GM19452 (cell line): ENCODE results near the gene PTPN5.
A peak's percentile ranks its signal among the peaks of the same experiment; 100 is the strongest.

Experiments
- ATAC-seq: cut with Tn5 transposase; IDR thresholded peaks from one replicate; pipeline ENCODE4 v1.9.1; 2021; ENCODE audit not compliant: unreplicated experiment

PTPN5 gene

DNA sequence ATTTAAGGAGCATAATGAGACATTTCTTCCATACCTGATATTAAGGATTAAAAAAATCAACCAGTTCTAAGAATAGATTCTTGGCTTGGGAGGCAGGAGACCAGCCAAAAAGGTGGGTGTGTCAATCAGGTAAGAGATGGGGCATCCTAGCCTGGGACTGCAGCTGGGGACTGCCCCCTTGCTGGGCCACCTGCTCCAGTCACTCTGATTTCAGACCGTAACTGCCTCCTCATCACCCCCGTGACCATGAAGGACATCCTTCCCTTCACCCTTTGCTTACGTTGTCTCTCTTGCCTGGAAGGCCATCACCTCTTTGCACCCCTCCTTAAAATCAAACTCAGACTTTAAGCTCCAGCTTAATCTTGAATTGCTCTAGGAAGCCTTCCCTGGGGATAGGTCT is 17.9 kb downstream of the PTPN5 start:
- ATAC-seq, result no peak

DNA sequence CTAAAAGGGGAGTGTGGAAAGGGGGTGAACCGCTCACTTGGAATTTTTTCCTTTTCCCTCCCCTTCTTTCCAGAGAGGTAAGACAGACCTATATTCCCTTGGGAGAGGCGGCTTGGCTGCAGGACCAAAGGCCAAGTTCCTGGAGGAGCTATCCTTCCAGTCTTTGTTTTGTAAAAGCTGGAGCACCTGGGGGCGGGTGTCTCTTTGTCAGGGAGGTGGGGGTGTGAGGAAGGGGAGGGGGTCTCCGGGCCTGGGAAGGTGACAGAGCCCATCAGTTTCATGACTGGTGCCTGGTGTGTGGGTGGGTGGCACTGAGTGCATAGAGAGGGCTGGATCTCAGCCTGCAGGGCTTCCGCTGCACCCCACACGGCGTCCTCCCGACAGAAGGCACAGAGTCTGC is 18.5 kb downstream of the PTPN5 start:
- ATAC-seq, result no peak

DNA sequence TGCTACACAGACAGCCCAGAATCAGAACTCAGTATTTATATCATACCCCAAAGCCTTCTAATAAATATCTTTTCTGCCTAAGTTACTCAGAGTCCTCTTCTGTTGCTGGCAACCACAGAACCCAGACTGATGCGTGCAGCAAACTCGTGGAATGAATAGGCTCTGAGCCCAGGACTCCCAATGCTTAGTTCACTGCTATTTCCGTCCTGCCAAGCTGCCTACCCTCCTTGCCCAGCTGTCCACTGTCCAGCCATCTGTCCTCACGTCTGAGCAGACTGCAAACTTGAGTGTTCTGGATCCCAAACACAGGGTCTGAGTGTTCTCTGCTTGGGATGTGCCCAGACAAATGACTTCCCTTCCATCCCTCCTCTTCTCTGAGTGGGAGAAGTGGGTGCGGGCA is 19.4 kb downstream of the PTPN5 start:
- no peak for ATAC-seq

DNA sequence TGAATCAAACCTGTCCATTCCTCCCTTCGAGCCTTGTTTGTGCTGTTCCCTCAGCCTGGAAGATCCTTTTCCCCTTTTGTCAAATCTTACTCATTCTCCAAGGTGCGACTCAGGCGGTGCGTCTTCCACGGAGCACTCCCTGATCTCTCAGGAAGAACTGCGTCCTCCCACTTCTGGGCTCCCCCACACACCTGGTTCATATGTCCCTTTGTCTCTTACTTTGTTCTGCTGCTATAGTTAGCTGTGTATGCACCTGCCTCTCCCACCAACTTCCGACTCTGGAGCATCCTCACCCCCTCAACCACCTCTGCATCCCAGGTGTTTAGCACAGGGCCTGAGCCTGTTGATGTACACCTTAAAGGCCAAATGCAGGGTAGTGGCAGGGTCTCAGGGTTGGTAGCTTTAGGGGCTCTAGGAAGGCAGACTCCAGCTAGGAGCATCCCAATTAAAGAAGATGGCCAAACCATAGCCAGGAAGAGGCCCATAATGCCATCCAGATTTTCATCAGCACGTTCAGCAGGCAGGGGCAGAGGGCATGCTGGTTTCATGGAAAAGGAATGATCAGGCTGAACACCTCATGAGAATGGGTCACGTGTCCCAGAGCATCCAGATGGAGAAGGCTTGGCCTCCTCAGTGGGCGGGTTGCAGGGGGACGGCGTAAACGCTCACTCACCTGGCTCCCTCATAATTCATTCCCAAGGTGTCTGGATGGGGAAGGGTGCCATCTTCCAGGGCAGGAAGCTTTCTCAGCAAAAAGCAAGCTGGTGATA is 20.1 kb downstream of the PTPN5 start:
- ATAC-seq, result no peak

DNA sequence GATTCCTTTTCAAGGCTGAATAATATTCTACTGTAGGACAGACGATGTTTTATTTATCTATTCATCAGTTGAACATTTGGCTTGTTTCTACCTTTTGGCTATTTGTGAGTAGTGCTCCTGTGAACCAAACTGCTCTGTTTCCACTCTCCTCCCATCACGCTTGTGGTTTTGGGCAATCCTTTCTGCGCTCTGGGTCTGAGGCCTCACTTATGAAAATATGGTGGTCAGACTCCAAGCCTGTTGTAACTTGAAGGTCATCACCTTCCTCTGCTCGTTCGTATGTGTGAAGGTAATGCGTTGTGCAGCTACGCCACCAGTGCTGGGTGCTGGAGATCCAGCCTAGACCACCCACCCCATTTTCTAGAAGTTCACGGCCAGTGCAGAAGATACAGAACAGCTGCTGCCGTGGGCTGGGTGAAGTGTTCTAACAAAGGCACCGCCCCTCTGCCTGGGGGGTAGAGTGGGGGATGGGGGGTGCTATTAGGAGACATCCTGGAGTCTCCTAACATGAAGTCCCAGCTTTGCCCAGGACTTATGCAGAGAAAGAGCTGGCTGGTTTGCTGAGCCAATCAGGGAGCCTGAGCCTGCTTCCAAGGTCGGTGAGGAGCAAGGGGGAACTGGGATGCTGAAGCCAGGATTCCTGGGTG is 21.0 kb downstream of the PTPN5 start:
- no peak for ATAC-seq

DNA sequence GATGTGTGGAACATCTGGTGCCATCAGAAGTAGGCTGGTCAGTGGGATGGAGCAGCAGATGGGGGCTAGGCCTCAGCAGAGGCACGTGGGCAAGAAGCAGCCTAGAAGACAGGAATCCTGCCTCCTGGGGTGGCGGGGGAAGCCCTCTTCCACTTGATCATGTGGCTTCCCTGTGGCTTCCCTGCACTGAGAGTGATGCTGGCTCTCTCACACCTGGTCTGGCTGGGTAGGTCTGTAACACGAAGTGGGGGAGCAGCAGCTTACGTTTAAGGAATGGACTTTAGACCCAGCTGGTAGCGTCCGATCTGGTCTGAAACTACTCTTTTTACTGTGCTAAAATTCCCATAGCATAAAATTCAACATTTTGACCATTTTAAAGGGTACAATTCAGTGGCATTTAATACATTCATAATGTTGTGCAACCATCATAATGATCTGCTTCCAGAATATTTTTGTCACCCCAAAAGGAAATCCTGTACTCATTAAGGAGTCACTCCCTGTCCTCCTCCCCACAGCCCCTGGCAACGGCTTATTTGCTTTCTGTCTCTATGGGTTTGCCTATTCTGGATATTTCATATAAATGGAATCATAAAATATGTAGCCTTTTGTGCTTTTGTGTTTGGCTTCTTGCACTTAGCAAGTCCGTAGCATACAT is 21.7 kb downstream of the PTPN5 start:
- ATAC-seq, result peak; percentile 68

DNA sequence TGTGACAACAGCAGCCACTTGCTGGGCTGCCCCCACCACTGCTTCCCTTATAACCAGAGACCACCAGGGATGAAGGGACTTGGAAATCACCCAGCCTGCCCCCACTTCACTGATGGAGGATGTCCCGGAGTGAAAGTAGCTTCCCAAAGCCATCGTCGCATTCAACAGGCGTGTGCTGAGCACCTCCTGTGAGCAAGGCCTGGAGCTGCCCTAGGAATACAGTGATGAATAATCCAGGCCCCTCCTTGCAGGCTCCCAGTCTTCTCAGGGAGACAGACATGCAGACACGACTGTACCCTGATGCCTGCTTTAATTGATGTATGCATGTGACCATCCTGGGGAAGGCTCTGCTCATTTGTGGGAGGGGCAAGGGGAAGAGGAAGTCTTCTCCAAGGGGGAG is 22.6 kb downstream of the PTPN5 start:
- no peak for ATAC-seq

DNA sequence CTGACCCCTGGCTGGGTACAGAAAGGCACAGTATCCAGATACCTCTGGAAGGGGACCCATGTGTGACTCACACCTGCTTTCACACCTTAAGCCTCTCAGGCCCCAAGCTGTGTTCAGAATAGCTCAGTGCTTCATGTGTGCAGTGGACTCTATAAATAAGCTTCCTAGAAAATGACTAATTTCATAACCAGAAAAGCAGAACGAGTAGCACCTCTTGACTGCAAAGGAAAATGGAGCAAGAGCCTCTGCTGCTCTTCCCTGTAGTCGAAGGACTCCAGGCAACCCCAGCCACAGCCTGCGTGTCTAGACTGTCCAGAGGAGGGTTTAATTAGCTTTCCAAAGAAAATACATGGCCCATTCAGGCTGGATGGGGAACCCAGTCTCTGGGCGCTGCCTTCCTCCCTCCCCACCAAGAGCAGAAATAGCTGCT is 23.1 kb downstream of the PTPN5 start:
- peak; percentile 79 for ATAC-seq

DNA sequence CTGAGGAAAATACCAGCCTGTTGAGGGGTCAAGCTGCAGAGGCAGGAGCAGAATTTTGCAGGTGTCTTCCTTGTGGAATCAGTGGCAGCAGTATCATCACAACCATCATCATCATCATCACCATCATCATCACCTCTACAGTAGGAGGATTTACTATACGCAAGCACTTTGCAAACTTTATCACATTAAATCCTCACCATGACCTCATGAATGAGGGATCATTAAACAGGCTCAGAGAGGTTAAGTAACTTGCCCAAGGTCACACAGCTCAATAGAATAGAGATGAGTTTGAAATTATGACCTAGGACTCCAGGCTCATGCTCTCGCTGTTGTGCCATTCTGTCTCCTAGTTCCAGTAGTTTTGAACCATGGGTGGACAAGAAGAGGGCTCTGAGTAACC is 25.6 kb downstream of the PTPN5 start:
- no peak for ATAC-seq

DNA sequence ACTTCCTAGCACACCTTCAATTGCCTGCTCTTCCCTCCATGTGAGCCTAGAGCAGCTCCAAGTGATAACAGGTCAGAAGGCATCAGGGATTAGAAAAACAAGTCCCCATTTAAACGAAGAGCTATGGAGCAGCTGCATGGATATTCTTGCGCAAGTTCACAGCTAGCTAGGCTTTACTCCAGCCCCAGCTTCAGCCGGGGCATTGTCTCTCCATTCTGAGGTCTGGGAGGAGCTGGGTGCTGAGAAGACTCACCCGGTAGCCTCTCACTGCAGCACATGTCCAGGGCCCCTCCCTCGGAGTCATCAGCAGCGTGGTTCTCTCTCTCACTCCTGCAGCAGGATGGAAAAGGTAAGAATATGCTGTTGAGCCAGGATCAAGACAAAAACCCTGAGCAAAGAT is 26.0 kb downstream of the PTPN5 start:
- ATAC-seq, result no peak

DNA sequence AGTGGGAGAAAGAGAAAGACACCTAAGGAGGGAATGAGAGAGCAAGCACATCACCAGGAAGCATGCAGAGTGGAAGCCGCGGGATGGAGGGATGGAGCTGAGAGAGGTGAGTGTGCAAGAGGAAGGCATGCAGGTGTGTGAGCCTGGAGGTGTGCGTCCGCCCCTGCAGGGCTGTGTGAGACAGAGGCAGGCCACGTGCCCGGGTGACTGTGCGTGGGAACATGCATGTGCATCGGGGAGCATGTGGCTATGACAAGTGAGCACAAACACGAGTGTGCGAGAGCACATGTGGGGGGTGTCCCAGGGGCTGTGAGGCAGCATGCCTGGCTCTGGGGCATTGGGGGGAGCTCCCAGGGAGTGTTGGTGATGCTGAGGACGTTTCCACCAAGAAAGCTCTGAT is 29.9 kb downstream of the PTPN5 start:
- ATAC-seq, result no peak

DNA sequence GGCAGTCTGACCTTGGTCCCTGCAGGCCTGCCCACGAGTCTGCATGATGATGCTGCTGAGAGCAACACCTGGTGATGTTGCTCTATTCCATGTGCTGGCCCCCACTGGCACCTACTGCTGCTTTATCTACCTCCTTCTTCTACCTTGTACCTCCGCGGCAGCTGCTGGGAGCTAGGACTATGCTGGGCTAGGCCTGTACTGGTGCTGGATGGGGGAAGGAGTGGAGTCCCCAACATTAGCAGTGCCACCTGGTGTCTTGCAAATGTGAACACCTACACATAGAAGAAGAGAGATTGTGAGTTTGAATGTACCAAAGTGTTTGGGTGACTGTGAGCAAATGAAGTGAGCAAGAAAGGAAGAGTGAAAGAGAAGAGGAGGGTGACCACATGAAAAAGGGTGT is 30.5 kb downstream of the PTPN5 start:
- ATAC-seq, result no peak

DNA sequence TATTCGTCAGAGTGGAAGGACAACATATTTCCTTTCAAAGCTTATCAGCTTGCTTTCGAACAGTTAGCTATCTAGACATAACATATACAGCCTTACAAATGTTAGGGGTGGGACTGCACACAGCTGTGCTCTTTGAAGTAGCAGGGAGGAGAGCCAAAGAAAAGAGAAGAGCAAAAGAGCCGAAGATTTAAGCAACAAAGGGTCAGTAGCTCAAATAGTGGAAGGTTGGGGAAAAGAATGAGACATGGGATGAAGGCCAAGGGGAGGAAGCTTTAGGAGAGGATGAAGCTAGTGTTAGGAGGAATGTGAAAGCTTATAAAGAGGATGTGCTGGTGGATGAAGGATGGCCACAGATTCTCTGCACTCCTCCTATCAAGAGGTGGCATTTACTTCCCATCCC is 33.8 kb downstream of the PTPN5 start:
- ATAC-seq, result no peak

DNA sequence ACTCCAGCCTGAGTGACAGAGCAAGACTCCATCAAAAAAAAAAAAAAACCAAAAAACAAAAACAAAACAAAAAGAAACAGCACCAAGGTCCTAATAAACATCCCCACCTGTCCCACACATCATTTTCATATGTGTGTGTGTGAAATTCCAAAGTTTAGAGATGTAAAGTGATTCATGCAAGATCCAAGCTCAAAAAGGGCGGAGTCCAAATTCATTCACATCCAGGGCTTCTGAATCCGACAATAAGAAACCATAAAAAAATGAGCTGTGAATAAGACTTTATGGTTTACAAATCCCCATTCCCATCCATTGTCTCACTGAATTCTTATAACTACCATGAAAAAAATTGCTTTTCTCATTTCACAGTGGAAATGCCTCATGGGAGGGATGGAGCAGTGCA is 34.7 kb downstream of the PTPN5 start:
- ATAC-seq, result no peak

DNA sequence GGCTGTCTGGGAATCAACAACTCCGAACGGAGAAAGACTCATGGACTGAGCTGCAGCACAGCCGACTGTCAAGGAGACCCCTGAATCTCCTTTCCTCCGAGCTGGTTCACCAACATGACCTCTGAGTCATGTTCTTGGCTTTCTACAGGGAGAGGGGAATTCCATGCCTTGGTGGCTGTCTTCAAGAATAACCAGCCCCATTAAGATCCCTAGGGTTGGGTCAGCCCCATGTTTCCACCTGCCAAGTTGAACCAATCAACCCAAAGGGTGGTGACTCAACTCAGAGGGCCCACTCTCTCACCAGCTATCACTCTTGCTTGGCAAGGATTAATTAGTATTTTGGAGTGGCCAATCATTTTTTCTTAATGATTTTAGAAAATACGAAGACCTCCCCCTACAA is 37.3 kb downstream of the PTPN5 start:
- no peak for ATAC-seq

DNA sequence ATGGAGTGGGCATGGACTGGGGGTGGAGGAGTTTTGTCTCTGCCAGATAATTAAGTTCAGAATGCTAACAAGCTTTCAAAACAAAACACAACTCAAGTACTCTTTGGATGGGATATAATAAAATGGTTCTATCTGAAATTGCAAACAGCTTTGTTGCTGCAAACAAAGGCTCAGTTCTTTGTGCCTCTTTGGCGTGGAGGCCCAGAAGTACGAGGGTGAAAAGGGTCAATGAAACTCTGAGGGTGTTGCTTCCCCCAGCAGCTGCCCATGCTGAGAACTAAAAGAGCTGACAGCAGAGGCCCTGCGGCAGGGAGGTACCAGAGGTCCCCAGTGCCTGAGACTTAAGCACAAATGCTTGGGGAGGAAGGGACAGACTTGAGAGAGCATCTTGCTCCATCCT is 39.1 kb downstream of the PTPN5 start:
- no peak for ATAC-seq

DNA sequence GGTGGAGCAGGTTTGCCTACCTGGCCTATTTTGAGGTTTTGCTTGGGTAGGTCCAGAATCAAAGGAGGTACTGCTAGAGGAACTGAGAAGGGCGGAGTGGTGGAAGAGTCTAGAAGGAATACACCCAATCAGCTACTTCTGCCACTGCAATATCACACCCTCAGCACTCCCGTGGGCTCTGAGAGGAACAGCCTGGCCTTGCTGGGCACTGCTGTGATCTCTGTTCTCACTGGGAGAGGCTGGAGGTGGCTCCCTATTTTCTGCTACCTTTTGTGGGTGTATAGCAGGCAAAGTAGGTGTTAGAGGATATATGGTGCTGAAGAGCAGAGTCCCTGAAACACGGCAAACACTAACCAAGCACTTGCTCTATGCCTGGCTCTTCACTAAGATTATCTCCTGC is 40.7 kb downstream of the PTPN5 start:
- ATAC-seq, result no peak

DNA sequence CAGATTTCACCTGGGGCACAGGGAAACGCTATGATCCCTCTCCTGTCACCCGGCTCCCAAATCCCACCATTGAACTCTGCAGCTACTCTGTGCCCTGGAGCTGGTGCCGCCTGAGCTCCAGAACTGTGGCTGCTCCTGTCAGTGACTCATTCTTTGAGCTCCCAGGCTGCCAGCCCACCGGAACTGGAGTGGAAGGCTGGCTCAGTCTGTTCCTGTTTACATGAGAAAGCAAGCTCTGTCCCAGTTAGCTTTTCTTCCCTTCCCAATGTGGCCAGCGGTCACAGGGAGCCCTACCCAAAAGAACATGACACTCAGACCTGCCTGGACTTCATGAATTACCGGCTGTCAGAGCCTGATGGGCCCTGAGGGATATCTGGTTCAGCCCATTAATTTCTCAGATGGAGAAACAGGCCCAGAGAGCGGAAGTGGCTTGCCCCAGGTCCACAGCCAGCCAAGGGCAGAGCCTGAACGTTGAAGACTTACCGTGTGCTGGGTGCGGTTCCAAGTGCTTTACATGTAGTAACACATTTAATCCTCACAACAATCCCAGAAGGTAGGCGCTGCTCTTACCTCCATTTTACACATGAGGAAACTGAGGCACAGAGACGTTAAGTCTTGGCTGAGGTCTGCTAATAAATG is 41.8 kb downstream of the PTPN5 start:
- no peak for ATAC-seq

DNA sequence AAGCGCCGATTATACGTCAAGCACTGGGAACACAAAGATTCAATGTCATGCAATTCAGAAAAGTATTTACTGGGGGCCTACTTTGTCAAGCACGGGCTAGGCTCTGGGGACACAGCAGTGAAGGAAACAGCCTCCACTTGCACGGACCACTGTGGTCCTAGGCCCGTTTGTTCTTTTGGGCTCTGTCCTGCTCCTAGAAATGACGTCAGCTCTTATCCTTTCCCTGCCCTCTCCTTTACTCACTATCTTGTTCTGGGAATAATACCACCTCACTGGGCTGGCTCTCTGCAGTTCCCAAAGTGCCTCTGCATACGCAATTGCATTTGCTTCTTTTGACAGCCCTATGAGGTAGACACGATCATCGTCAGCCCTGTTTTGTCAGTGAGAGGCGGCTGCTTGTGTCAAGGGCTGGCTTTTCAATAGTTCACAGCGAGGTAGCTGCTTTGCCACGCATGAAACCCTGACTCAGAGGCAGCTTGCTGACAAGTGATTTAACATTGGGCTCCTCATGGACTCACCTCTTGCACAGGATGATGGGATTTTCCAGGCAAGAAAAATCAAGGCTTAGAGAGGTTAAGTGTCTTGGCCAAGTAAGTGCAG is 42.7 kb downstream of the PTPN5 start:
- ATAC-seq, result no peak

DNA sequence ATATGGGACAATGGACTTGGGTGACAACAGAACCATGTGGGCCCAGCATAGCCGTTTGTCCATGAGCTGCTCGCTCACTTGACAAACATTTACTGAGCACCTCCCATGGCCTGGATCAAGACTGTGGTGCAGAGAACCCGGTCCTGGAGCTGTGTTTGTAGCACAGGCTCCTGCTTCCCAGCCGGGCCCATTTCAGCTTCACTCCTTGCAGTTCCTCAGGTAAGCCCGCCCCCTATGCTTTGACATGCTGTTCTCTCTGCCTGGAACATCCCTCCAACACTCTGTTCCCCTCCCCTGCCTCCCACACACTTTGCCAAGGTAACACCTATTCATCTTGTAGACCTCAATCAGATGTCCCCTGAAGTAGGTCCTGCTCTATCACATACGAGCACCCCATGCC is 46.3 kb downstream of the PTPN5 start:
- no peak for ATAC-seq

DNA sequence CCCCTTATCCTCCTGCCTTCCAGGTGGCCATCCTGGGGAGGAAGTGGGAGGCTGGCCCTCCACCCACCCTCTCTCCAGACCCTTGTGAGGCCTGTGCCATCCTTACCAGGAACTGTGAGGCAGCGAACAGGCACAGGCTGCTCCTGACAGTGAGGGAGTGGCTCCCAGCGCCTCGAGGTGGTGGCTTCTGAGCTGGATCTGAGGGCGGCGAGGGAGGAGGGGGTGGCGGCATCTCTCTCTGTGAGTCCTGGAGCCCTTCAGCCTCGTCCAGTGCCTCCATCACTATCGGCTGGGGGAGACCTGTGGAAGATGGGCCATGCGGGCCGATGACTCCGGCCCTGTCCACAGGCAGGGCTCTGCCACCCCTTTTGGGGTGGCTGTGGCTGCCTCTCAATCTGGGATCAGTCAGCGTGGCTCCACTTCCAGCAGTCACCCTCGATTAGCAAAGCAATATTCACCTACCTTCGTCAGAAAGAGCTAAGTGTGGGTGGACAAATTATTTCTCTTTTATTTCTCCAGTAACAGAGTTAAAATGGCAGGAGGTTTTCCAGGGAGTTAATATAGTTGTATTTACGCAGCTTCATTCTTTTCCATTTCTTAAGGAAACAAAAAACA is 47.6 kb downstream of the PTPN5 start:
- no peak for ATAC-seq
